GM10847 (cell line): Measurements from ENCODE around the gene LIN37.

Experiments used
- POLR2A ChIP-seq: IDR thresholded peaks from 2 replicates; pipeline ENCODE4 v1.6.1; 2011; ENCODE audit not compliant: insufficient read length; ENCODE audit errors: extremely low read depth

The LIN37 gene

DNA sequence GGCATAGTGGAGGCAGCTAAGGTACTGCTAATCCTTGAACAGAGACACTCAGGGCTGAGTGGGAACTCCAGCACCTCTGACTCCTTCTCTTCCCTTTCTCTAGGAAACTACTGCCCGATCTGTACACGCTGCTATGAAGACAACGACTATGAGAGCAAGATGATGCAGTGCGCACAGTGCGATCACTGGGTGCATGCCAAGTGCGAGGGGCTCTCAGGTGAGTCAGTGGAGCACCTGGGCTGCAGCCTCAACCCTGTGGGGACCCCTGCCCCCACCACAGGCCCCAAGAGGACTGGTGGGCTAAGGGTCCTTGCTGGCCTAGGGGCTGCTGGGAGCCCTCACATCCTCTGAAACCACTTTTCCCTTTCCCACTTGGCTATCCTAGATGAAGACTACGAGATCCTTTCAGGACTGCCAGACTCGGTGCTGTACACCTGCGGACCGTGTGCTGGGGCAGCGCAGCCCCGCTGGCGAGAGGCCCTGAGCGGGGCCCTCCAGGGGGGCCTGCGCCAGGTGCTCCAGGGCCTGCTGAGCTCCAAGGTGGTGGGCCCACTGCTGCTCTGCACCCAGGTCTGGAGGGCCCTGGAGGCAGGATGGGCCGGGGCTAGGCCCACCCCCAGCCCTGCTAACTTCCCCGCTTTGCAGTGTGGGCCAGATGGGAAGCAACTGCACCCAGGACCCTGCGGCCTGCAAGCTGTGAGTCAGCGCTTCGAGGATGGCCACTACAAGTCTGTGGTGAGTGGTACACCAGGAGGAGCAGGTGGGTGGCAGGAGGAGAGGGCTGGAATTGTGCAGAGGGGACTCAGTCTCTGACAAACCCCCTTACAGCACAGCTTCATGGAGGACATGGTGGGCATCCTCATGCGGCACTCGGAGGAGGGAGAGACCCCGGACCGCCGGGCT lies 21.1 kb upstream of the LIN37 start:
- TF ChIP-seq POLR2A, result no peak

DNA sequence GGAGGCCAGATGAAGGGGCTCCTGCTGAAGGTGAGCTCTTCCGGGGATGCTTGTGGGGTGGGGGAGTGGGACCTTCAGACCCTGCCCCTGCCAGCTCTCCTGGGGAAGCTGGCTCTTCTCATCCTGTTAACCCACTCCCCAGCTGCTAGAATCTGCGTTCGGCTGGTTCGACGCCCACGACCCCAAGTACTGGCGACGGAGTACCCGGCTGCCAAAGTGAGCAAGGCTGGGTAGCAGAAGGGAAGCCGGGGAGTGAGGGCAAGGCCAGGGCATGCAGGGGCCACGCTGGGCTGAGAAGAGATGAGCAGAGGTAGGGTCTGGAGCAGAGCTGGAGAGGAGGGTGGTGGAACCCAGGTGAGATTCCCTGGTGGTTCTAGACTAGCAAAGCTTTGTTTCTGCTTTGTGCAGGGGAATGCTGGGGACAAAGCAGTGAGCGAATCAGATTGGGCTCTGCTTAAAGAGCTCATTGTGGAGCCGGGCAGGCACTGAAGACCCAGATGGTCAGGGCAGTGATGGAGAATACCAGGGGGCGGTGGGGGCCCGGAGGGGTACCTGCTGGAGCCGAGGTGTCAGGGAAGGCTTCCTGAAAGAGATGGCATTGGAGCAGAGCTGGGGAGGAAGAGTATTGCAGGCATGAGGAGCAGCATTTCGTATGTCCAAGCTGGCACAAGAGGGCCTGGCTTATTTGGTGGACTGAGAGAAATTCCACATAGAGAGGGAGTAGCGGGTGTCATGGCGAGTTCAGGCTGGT lies 20.2 kb upstream of the LIN37 start:
- no peak for TF ChIP-seq POLR2A

DNA sequence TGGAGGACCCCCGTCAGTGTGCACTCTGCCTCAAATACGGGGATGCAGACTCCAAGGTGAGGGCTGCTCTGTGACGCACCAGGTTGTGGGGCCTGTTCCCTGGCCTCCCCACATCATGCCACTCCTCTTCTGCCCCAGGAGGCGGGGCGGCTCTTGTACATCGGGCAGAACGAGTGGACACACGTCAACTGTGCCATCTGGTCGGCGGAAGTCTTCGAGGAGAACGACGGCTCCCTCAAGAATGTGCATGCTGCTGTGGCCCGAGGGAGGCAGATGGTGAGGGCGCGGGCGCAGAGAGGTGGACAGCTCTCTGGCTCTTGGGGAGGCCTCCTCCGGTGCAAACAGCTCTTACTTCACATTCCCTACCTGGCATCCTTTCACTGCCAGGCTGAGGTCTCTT lies 19.4 kb upstream of the LIN37 start:
- no peak for TF ChIP-seq POLR2A

DNA sequence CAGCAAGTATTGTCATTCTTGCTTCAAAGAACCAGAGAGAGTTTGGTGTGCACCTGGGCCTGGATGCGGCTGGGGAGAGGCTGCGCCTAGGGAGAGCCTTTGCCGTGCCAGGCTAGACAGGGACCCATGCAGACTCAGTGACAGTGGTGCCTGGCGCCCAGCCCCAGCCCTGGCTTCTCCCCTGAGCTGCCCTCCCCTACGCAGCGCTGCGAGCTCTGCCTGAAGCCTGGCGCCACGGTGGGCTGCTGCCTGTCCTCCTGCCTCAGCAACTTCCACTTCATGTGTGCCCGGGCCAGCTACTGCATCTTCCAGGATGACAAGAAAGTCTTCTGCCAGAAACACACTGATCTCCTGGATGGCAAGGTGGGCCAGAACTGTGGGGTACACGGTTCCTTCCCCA lies 18.6 kb upstream of the LIN37 start:
- no peak for TF ChIP-seq POLR2A

DNA sequence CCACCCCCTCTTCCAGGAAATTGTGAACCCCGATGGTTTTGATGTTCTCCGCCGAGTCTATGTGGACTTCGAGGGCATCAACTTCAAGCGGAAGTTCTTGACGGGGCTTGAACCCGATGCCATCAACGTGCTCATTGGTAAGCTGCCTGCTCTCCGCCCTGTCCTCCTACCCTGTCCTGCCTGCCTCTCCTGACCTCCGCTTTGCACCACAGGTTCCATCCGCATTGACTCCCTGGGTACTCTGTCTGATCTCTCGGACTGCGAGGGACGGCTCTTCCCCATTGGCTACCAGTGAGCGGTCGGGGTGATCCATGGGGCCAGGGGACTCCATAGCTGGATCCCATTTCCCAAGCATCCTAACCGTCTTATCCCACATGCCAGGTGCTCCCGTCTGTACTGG lies 18.1 kb upstream of the LIN37 start:
- no peak for TF ChIP-seq POLR2A

DNA sequence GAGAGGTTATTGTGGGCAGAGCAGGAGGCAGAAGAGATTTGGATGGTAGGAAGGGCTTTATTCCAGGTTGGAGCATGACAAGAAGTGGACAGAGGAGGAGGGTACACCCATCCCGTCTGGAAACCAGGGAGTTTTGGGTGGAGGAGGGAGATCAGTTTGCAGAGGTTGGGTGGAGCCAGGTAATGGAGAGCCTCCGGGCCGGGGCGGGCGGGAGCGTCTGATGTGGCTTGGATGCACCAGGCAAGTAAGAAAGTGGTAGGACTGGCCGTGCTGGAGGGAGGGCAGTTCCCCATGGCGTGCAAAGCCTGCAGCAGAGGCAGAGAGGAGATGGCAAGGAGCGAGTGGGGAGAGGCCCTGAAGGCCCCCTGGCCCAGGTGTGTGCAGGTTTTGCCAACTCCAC lies 17.0 kb upstream of the LIN37 start:
- no peak for TF ChIP-seq POLR2A

DNA sequence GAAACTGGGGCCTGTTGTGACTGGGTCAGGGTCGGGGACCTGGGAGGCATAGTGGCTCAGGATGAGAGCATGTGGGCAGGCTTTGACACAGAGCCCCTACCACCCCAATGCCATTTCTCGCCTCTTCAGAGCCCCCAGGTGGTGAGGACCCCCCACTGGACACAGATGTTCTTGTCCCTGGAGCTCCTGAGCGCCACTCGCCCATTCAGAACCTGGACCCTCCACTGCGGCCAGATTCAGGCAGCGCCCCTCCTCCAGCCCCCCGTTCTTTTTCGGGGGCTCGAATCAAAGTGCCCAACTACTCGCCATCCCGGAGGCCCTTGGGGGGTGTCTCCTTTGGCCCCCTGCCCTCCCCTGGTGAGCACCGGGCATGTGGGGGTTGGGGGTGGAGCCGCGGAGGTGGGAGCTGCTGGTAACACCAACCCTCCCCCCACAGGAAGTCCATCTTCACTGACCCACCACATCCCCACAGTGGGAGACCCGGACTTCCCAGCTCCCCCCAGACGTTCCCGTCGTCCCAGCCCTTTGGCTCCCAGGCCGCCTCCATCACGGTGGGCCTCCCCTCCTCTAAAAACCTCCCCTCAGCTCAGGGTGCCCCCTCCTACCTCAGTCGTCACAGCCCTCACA lies 16.5 kb upstream of the LIN37 start:
- TF ChIP-seq POLR2A, result no peak

DNA sequence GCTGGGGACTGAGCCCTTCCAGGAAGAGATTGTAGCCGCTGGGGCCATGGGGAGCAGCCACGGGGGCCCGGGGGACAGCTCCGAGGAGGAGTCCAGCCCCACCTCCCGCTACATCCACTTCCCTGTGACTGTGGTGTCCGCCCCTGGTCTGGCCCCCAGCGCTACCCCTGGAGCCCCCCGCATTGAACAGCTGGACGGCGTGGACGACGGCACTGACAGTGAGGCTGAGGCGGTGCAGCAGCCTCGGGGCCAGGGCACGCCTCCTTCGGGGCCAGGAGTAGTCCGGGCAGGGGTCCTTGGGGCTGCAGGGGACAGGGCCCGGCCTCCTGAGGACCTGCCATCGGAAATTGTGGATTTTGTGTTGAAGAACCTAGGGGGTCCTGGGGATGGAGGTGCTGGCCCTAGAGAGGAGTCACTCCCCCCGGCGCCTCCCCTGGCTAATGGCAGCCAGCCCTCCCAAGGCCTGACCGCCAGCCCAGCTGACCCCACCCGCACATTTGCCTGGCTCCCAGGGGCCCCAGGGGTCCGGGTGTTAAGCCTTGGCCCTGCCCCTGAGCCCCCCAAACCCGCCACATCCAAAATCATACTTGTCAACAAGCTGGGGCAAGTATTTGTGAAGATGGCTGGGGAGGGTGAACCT lies 15.7 kb upstream of the LIN37 start:
- no peak for TF ChIP-seq POLR2A

DNA sequence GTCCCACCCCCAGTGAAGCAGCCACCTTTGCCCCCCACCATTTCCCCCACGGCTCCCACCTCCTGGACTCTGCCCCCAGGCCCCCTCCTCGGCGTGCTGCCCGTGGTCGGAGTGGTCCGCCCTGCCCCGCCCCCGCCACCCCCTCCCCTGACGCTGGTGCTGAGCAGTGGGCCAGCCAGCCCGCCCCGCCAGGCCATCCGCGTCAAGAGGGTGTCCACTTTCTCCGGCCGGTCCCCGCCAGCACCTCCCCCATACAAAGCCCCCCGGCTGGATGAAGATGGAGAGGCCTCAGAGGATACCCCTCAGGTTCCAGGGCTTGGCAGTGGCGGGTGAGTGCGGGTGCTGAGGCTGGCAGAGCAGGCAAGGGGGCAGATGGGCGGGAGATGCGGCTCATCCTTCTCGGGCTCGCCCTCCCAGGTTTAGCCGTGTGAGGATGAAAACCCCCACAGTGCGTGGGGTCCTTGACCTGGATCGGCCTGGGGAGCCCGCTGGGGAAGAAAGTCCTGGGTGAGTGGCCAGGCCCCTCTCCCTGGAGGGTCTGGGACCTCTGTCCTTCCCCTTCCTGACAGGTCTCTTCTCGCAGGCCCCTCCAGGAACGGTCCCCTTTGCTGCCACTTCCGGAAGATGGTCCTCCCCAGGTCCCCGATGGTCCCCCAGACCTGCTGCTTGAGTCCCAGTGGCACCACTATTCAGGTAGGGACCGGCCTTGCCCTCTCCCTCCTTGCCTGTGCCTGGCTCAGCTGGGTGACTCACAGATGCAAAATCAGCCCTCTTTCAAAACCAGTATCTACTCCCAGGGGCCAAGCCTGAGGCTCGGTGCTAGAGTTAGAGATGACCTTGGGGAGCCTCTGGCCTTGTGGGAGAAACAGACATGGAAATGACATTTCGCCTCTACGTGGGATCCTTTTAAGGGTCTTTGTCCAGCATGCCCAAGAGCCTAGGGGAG lies 14.9 kb upstream of the LIN37 start:
- no peak for TF ChIP-seq POLR2A

DNA sequence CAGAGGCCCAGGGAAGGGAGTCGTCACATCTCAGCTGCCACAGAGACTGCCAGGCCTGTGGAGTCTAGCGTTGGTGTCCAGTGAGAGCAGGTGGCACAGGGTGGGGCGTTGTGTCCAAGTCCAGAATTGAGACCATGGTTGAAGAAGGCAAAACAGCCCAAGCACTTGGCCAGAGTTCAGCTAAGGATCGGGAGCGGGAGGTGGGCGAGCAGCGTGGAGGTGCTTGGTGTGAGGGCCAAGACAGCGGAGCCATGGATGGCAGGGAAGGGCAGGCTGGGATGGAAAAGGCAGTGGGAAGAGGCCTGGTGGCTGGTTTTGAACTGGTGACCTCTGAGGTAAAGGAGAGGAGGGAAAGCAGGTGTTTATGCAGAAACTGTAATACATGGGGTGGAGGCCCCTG lies 14.1 kb upstream of the LIN37 start:
- TF ChIP-seq POLR2A, result no peak

DNA sequence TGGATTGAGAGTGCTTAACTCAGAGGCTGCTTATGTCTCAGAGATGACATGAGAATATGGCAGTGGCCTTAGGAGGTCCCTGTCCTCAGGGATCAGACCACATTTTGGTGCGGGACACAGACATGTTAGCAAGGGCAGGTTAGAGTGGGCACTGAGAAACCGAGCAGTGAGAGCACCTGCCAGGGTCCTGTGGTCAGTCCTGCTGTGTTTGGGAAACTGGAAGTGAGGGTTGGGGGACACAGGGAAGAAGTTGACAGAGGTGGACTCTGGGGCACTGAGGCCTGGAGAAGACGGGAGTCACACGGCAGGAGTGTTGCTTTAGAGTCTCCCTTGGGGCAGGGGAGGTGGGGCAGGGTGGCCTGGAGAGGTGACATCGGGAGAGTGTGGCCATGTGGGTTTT lies 13.5 kb upstream of the LIN37 start:
- TF ChIP-seq POLR2A, result no peak

DNA sequence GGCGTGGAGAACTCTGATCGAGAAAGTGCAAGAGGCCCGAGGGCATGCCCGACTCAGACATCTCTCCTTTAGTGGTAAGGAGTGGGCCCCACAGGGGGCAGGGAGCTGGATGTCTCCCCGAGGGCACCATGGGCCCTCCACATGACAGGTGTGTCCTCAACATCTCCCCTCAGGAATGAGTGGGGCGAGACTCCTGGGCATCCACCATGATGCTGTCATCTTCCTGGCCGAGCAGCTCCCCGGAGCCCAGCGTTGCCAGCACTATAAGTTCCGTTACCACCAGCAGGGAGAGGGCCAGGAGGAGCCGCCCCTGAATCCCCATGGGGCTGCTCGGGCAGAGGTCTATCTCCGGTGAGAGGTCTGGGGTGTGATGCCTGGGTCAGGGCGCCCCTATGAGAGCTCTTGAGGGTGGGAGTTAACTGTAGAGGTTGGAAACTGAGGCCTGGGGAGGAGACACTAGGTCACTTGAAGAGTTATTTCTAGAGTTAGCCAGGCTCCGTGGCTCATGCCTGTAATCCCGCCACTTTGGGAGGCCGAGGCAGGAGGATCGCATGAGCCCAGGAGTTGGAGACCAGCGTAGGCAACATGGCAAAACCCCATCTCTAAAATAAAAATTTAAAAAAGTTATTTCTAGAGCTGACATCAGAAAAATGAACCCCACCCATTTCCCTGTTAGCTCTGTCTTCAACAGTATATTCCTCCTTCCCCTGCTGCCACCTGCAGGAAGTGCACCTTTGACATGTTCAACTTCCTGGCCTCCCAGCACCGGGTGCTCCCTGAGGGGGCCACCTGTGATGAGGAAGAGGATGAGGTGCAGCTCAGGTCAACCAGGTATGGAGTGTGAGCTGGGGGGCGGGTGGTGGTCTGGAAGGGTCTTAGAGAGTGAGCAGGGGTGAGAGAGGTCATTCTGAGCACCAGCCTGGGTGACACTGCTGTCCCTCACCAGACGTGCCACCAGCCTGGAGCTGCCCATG lies 11.2 kb upstream of the LIN37 start:
- no peak for TF ChIP-seq POLR2A
